GM21737 (cell line): Measurements from ENCODE around the gene LY6G5B.
"Not testable (repeated sequence)": the region's sequence is repeated elsewhere in the genome, so short reads cannot be mapped to it uniquely, and the experiment has no call there.

Experiments
- ATAC-seq: cut with Tn5 transposase; IDR thresholded peaks from one replicate; pipeline ENCODE4 v1.9.1; 2021; ENCODE audit warnings: mild to moderate bottlenecking, moderate library complexity; ENCODE audit not compliant: unreplicated experiment

Gene LY6G5B

GRCh38 chr6:31690231-31691077, 20.7 kb downstream of the LY6G5B start:
- ATAC-seq = no peak

GRCh38 chr6:31691078-31691463, 21.3 kb downstream of the LY6G5B start:
- ATAC-seq = no peak

- ATAC-seq = no peak
These were observed 21.9 kb downstream of the LY6G5B start for GRCh38 chr6:31691564-31692108.

- no peak for ATAC-seq
These were observed 22.6 kb downstream of the LY6G5B start for GRCh38 chr6:31692353-31692752.

GRCh38 chr6:31692886-31693285, 23.1 kb downstream of the LY6G5B start:
- ATAC-seq = no peak

- ATAC-seq = no peak
These were observed 23.8 kb downstream of the LY6G5B start for GRCh38 chr6:31693535-31693934.

GRCh38 chr6:31697555-31697954, 27.8 kb downstream of the LY6G5B start:
- ATAC-seq = no peak

GRCh38 chr6:31700740-31701401, 31.1 kb downstream of the LY6G5B start:
- no peak for ATAC-seq

- no peak for ATAC-seq
These were observed 32.1 kb downstream of the LY6G5B start for GRCh38 chr6:31701666-31702404.

- no peak for ATAC-seq
These were observed 32.6 kb downstream of the LY6G5B start for GRCh38 chr6:31702405-31702818.

- ATAC-seq = peak; percentile 86
These were observed 33.3 kb downstream of the LY6G5B start, which contains the start of gene ABHD16A for GRCh38 chr6:31702819-31703716. ABHD16A (minus strand) TSS chr6:31703324; CDS start chr6:31703281, 43 bp downstream.

GRCh38 chr6:31705931-31706330, 36.2 kb downstream of the LY6G5B start:
- ATAC-seq = no peak

- ATAC-seq = no peak
These were observed 36.8 kb downstream of the LY6G5B start, which contains the start of gene LY6G6F for GRCh38 chr6:31706599-31706998. LY6G6F (plus strand) TSS chr6:31706866; CDS start chr6:31706907, 41 bp downstream.

GRCh38 chr6:31707701-31708100, 37.9 kb downstream of the LY6G5B start:
- no peak for ATAC-seq

GRCh38 chr6:31708224-31708623, 38.4 kb downstream of the LY6G5B start:
- no peak for ATAC-seq

GRCh38 chr6:31709157-31709556, 39.4 kb downstream of the LY6G5B start:
- not testable (repeated sequence) for ATAC-seq

- no peak for ATAC-seq
These were observed 40.9 kb downstream of the LY6G5B start for GRCh38 chr6:31710523-31711219.

- no peak for ATAC-seq
These were observed 41.5 kb downstream of the LY6G5B start for GRCh38 chr6:31711233-31711632.

- ATAC-seq = no peak
These were observed 42.5 kb downstream of the LY6G5B start for GRCh38 chr6:31712296-31712695.
